ENCODE data around the gene PLPP4.

- no peak for TF ChIP-seq CTCF (IDR thresholded peaks at IDR 0.05)
- TF ChIP-seq POLR2A (IDR thresholded peaks at IDR 0.05) = no peak
- no peak for TF ChIP-seq POLR2AphosphoS5 (IDR thresholded peaks at IDR 0.05)
Measured at GRCh38 chr10:120612756-120613155, 155.7 kb downstream of the PLPP4 start.

Measured in prostate gland (tissue), 2 donors.